DMS79 (cell line): ENCODE data around the gene SHE.
"Not testable (repeated sequence)": the region's sequence is repeated elsewhere in the genome, so short reads cannot be mapped to it uniquely, and the experiment has no call there.

Source experiments
- DNase-seq: peaks from one replicate; lab custom pipeline; 2025; lab: John Stamatoyannopoulos, UW

Gene SHE

DNA sequence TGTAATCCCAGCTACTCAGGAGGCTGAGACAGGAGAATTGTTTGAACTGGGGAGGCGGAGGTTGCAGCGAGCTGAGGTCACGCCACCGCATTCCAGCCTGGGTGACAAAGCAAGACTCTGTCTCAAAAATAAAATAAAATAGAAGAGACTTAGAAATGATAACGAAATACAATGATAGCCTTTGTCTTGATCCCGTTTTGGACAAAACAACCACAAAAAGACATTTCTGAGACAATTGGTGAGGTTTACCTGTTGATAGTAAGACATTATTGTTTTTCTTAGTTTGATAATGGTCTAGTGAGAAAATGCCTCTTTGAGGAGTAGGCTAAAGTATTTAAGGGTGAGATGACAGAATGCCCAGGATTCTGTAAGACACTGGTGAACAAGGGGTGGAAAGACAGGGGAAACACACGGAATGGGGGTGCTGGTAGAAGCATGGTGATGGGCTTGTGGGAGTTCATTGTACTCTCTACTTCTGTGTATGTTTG lies 11.9 kb upstream of the SHE start:
- DNase-seq: no peak

DNA sequence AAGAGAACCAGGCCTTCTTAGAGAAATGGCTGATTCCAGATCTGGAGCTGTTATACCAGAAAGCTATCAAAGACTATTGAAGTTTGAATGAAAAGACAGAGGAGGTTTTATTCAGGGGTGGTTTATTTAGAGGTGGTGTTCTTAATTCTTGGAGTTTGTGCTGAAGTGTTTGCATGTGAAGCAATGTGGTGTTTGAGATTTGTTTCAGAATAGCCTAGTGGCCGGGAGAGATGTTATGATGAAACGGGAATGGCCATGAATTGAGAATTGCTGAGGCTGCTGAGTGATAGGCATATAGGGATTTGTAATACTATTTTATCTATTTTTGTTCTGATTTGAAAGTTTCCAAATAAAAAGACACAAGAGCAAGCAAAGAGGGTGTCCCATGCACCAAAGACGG lies 10.5 kb upstream of the SHE start:
- no peak for DNase-seq

DNA sequence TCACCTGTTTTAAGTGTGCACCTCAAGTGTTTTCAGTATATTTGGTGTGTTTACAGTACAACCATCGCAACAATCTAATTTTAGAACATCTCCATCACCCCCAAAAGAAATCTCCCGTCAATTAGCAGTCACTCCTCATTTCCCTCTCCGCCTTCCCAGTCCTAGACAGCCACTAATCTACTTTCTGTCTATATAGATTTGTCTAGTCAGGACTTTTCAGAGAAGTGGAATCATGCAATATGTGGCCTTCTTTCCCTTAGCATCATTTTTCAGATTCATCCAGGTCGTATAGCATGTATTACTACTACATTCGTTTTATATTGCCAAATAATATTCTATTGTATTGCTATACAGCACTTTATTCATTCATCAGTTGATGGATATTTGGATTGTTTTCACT lies 1.7 kb upstream of the SHE start:
- DNase-seq: no peak

DNA sequence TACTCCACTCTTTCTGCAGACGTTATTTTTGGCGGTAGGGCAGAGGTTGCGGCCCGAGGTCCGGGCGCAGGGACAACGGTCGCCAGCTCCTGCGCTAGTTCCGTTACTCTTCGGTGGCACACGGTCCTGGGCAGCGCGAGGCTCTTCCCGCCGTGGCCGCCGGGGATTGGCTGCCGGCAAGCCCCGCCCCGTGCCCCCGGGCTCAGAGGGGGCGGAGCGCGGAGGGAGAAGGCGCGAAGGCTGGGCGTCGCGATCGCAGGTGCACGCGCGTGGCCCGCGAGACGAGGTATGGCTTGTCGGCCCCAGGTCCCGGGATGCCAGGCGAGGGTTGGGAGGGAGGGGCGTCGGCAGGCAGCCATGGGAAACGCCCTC lies 518 bp upstream of the SHE start:
- DNase-seq: no peak

DNA sequence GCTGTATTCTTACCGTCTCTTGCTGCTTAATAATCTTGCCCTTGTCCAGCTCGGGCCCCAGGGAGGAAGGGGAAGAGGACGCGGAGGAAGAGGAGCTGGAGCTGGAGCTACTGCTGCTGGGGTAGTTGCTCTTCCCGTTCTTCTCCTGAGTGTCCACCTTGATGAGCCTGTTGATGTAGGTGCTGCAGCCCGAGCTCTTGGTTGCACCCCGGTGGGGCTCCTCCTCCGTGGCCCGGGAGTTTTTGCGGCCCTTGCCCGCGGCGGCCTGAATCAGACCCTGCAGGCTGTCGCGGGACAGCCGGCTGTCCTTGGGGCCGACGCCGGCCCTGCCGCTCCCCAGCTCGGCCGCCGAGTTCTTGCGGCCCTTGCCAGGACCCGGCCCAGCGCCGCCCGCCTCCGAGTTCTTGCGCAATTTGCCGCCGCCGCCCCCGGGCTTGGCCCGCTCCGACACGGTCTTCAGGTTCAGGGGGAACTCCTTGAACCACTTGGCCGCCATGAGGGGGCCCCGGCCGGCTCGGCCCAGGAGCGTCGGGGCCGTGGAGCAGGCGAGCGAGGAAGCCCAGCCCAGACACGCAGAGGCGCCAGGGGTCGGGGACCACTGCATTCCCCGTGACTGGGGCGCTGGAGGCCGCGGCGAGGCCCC lies 668 bp downstream of the SHE start:
- DNase-seq: no peak

DNA sequence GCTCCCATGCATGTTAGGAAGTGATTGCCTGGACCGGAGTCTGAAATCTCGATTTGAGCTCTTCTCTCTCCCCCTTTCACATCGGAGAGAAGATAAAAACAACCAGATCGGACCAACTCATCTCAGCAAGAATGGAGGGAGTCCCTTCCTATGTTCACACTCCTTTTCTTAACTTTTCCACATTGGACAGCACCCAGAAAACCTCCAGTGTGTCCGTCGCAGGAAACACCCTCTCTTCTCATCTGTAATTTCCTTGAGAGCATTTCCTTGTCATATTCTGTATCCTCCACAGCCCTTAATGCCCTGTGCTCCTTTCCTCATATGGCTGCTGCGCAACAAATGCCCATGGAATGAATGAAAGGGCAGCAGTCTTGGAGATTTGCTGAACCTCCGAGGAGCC lies 1.7 kb downstream of the SHE start:
- DNase-seq: no peak

DNA sequence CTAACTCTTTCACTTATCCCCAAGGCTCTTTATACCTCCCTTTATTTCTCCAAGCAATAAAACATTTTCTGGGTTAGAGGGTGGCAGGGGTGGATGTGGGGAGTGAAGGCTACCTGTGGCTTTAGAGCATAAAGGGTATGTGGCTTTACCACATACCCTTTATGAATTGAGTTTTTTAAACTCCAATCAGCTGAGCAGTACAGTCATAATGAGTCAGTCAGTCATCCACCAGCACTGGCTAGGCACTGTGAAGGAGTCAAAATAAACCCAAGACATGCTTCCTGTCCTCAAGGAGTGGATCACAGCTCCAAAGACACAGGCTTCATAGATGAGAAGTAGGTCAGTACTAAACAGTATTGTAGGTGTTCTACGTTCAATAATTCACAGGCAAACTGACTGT lies 2.8 kb downstream of the SHE start:
- no peak for DNase-seq

DNA sequence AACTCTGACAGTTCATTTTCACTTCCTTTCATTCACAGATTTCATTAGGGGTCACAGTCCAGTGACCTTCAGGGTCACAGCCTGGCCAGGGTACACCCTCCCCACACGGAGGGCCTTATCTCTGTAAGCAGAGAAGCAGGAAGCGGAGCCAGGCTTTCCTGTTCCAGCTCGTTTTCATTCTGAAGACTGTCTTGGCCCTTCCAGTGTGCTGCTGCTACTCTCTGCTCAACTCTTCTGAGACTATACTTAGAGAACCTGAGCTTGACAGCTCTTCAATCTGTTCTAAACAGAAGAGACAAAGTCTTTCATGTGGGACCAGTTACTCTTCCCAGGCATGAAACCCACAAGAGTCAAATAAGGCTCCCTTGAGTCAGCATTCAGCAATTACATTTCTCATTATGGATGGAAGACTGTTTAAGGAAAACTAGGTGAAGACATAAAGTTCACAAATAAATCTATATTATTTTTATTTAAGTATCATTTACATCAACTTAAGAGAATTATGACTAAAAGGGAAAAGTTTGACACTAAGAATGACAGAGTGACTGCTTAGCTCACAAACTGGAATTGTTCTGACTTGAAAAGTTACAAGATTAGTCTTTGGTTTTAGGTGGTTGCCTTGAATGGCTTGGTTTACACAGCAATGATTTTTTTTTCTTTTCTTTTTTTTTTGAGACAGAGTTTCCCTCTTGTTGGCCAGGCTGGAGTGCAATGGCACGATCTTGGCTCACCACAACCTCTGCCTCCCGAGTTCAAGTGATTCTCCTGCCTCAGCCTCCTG lies 5.0 kb downstream of the SHE start:
- DNase-seq: no peak

DNA sequence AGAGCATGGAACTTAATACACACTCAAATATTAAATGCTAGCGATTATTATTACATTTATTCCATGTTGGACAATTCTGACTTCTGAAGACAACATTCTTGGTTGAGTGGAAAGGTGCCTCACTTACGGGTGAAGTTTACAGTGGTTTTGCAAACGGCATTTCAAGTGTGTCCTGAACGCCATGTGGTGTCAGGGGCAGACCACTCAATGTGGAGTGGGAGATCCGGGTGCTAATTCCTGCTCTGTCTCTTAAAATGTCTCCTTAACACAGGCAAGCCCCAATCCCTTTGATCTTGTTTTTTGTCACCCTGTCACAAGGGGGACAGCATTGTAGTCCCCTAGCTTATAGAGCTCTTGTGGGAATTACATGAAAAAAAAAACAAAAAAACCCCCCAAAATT lies 5.8 kb downstream of the SHE start:
- no peak for DNase-seq

DNA sequence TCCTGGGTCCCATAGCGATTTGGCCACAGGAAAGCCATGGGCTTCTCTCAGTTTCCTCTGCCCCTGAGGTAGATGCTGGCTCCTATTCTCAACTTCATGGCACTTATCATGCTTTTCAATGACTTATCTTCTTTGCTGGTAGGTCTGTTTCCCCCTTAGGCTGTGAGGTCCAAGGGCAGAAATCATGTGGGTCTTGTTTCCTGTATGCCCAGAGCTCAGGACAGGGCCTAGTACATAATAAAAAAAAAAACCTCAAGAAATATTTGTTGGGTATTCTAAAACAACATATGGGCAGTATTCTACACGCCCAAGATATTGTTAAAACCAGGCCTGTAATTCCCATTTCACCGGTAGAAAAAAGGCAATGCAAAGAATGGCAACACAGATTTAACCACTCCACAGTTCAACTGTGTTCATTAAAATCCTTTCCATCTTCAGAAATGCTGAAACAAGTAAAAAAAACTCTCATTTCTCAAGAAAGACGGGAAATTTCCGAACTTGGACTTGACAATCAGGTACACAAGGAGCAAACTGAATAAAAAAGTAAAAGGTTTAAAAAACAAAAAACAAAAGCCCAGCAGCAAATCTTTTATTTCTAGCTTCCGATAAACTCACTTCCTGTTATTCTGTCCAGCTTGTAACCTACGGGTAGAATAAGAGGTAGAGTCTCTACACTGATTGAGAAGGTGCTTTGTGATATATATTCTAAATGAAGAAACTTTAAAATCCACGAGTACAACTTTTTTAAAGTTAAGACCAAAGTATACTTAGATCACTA lies 6.5 kb downstream of the SHE start:
- DNase-seq: no peak

DNA sequence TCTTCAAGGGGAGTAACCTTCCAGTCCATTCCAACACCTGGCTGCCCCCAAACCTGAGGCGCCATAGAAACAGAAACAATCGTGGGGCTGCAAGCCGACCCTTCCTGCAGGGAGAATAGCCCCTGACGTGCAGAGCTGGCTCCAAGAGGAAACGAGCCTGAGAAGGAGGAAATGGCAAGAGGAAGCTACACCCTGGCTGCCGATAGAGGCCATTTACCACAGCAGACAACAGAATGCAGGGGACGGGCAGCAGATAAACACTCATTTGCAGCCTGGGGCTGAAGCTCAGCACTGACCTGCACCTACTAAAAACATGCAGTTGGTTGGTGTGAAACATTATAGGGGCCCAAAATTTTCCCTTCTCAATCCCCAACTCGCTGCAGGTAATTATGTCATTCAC lies 8.9 kb downstream of the SHE start:
- DNase-seq: no peak

DNA sequence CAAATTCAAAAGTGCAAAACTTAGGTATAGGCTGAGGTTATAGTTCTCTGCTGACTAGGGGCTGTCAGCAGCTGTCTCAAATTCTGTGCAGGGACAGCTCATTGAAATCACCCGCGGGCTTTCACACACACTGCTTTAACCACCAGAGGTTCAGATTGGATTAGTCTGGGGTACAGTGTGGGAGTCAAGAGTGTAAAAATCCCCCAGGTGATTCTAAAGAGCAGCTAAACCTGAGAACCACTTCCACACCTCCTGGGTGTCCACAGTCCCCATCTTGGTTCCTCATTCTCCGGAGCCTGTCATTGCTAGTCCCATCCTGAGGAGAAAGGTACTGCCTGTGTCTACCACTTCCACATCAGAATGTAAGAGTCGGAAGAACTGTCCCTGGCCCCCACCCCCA lies 10.1 kb downstream of the SHE start:
- DNase-seq: no peak

DNA sequence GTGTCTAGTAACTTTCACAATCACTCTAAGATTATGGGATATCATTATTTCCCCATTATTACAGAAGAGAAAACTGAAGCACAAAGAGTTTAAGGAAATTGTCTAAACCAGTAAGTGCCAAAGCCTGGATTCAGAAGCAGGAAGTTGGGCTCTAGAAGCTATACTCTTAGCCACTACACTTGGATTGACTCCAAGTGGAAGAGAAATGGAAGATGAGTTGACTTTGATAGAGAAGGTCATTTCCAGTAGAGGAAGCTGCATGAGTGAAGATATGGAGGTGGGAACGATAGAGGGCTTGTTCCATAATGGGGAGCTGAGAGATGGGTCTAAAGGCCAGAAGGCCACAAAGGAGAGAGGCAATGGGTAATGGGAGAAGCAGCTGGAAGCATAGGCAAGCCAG lies 11.9 kb downstream of the SHE start:
- no peak for DNase-seq

DNA sequence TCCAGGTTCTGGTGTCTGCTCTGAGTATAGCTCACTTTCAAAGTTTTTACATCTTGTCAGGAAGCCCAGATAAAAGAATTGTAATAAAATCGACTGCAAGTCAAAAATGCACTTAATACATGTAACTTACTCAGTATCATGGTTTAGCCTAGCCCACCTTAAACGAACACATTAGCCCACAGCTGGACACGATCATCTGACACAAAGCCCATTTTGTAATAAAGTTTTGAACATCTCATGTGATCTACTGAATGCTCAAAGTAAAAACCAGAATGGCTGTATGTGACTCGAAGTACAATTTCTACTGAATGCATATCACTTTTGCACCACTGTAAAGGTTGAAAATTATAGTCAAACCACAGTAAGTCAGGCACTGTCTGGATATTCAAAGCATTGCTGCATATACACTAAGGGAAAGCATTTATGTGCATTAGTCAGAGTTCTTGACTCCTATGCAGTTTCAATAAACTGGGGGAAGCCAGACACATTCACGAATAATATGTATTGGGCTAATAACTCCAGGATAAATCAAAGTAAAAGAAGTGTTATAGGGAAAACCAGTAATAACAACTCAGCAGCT lies 12.4 kb downstream of the SHE start:
- DNase-seq: no peak

DNA sequence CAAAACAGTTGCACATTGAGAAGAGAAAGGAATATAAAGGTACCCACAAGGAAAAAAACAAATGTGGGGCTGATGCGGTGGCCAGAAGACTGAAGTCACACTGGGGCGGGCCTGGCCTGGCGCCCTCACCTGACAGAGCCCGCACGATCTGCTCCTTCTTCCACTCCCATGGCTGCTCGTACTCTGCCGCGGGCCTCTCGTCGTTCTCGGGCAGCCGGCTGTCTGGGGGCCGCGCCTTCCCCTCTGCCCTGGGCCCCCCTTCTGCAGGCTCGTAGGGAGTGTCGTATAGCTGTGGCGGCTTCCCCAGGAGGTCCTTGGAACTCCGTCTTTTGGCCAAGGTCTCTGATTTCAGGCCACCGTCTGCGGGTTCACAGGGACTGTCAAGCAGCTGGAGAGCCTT lies 13.3 kb downstream of the SHE start:
- no peak for DNase-seq

DNA sequence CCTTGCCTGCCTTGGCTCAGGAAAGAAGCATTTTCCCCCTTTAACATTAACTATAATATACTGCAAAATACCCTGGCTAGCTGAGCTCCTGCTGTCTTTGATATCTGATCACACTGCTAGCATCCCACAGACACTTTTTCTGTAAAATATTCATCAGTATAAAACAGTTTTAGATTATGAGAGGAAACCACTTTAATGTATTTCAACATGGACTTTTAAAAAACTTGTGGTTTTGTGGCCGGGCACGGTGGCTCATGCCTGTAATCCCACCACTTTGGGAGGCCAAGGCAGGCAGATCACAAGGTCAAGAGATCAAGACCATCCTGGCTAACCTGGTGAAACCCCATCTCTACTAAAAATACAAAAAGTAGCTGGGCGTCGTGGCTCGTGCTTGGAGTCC lies 15.5 kb downstream of the SHE start:
- DNase-seq: not testable (repeated sequence)

DNA sequence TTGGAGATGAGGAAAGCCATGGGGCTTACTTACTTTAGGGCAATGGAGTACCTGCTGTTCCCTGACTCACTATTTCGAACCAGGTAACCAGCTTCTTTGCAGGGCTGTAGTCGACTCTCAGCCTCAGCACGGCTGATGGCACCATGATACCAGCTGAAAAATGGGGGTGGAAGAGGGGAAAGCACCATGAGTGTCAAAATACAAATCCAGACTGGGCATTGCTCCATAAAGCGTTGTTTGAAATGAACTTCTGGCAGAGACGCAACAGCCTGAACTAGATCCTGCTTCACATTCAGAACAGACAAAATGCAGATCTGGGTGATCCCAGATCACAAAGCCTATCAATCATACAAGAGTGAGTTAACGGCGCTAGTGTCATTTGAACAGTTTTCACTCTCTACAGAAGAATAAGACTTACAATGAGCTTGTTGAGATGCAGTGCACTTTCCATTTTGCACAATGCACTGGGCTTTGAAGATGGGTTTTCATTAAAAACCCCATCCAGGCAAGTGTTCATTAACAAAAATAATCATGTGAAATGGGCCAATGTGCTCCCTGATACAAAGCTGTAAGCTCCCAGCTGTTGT lies 16.2 kb downstream of the SHE start:
- DNase-seq: no peak

DNA sequence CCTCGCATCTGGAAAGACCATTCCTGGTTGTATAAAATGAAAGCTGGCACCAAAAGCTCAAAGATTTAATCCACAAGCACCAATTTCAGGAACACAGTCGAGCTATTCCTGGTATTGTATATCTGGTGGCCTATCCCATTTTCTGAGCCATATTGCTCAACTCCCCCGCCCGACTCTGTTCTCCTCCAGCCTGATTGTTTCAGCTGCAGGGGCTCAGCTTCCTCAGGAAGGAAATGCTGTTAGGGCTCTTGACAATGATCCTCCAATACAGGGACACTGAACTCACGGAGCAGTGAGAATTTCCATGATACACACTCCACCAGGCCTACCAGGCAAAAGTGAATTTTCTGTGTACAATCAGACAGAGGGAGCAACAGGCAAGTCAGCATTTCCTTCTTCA lies 17.1 kb downstream of the SHE start:
- DNase-seq: no peak

DNA sequence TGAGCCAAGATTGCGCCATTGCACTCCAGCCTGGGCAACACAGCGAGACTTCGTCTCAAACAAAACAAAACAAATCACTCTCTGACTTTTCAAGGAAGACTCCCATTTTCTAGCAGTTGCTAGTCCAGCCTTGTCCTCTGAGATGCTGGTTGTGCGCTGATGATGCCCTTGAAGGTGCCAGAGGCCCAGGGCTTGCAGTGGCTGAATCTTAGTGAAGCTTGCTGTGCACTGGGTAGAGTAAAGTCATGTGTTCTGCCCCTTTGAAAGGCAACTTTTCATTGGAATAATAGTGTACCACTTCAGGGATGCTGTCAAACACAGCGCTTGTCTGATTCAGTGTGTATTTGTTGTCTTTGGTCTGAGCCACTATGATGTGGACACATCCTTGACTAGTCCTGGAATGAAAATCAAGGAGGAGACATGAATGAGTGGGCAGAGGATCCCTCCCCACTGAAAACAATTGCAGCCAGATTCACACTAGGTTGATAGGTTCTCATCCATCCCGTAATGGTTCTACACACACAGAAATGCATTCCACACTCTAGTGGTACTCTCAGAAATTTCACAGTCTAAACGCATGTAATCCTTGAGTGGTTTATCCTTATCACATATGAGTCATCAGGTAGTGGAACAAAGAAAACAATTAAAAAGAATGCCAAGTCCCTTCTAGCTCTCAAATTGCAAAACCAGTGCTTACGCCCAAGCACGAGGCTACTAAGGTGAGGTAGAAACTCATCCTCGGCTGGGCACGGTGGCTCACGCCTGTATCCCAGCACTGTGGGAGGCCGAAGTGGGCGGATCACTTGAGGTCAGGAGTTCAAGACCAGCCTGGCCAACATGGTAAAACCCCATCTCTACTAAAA lies 18.0 kb downstream of the SHE start:
- DNase-seq: peak; percentile 37

DNA sequence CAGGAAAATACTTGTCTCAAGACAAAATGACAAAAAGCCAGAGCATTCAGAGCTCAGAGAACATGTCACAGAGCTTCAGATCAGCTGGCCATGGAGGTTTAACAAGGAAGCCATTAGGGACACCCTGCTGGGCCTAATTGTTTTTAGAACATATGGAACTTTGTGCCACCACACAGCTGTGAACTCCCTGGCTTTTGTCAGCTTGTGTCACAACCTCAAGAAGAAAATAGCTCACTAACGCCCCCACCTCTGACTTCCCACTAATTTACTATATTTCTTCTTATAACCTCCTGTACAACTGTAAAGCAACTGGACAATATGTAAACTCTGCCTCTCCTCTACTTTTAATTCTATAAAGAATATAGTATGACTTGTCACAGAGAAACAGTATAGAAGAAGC lies 21.2 kb downstream of the SHE start:
- no peak for DNase-seq

DNA sequence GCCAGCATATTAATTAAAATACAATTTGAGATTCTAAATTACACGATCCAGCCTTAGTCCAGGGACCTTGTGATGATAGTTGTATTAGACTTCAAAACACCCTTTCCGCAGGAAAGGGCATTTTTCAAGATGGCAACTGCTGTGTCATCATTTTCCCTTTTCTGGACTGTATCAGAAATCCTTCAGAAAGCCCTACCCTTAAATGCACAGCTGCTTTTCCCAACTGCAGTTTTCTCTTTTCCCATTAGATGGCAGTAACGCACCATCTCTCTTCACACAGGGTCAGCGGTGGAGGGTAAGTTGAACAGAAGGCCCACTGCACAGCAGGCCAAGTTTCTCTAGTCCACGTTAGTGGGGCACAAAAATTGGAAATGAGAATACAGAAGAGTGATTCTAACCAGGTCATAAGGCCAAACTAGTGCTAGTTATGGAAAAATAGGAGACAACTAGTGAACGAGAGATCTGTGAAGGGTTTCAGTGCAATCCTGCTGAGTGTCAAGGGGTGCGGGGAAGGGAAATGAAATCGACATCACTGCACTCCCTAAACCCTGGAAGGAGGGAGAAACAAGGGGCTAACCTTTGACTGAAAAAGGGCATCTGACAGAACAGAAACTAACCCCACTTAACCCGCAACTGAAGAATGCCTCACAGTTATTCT lies 22.3 kb downstream of the SHE start:
- DNase-seq: peak; percentile 44
